Measurements from ENCODE around the gene JAK1. TPM values are rescaled to one million over a fixed set of nuclear protein-coding genes. Genes with fewer than 3 reads are reported as not detected.
"Not testable (repeated sequence)": the region's sequence is repeated elsewhere in the genome, so short reads cannot be mapped to it uniquely, and the experiment has no call there.

The JAK1 gene
- total RNA-seq, 1 donor from 2014 or later = 187 TPM

GRCh38 chr1:64922336-64922735, 44.0 kb downstream of the JAK1 start:
- DNase-seq (ENCODE audit: low spot score) = no peak

- DNase-seq (ENCODE audit: low spot score) = no peak
Observed at GRCh38 chr1:64921771-64922170, 44.6 kb downstream of the JAK1 start.

- no peak for DNase-seq (ENCODE audit: low spot score)
Observed at GRCh38 chr1:64920941-64921589, 45.3 kb downstream of the JAK1 start.

- DNase-seq (ENCODE audit: low spot score) = not testable (repeated sequence)
Observed at GRCh38 chr1:64919120-64919519, 47.2 kb downstream of the JAK1 start.

- no peak for DNase-seq (ENCODE audit: low spot score)
Observed at GRCh38 chr1:64917907-64918306, 48.4 kb downstream of the JAK1 start.

- DNase-seq (ENCODE audit: low spot score) = no peak
Observed at GRCh38 chr1:64917328-64917861, 49.0 kb downstream of the JAK1 start.

- DNase-seq (ENCODE audit: low spot score) = no peak
Observed at GRCh38 chr1:64915381-64916274, 50.7 kb downstream of the JAK1 start.

- DNase-seq (ENCODE audit: low spot score) = no peak
Observed at GRCh38 chr1:64913361-64914015, 52.9 kb downstream of the JAK1 start.

GRCh38 chr1:64912191-64912590, 54.2 kb downstream of the JAK1 start:
- no peak for DNase-seq (ENCODE audit: low spot score)

- no peak for DNase-seq (ENCODE audit: low spot score)
Observed at GRCh38 chr1:64911326-64911725, 55.0 kb downstream of the JAK1 start.

- DNase-seq (ENCODE audit: low spot score) = no peak
Observed at GRCh38 chr1:64909031-64909430, 57.3 kb downstream of the JAK1 start.

- no peak for DNase-seq (ENCODE audit: low spot score)
Observed at GRCh38 chr1:64908575-64908974, 57.8 kb downstream of the JAK1 start.

GRCh38 chr1:64906447-64906846, 59.9 kb downstream of the JAK1 start:
- no peak for DNase-seq (ENCODE audit: low spot score)

GRCh38 chr1:64903593-64903992, 62.8 kb downstream of the JAK1 start:
- DNase-seq (ENCODE audit: low spot score) = no peak

- no peak for DNase-seq (ENCODE audit: low spot score)
Observed at GRCh38 chr1:64901663-64902062, 64.7 kb downstream of the JAK1 start.

GRCh38 chr1:64900916-64901315, 65.4 kb downstream of the JAK1 start:
- no peak for DNase-seq (ENCODE audit: low spot score)

- no peak for DNase-seq (ENCODE audit: low spot score)
Observed at GRCh38 chr1:64898107-64898861, 68.1 kb downstream of the JAK1 start.

- DNase-seq (ENCODE audit: low spot score) = no peak
Observed at GRCh38 chr1:64896551-64896950, 69.8 kb downstream of the JAK1 start.

- no peak for DNase-seq (ENCODE audit: low spot score)
Observed at GRCh38 chr1:64895500-64895899, 70.8 kb downstream of the JAK1 start.

- no peak for DNase-seq (ENCODE audit: low spot score)
Observed at GRCh38 chr1:64894438-64895196, 71.7 kb downstream of the JAK1 start.
